Stimulated activated CD8-positive, alpha-beta memory T cell treated with anti-CD3 and anti-CD28 coated beads, Interleukin-7, amount 100 ng/mL, for 4 hours (primary cell): ENCODE measurements around the gene SPG7.
"Not testable (repeated sequence)": the region's sequence is repeated elsewhere in the genome, so short reads cannot be mapped to it uniquely, and the experiment has no call there.

Experiments used
- DNase-seq, 2 donors: peaks; one replicate each; pipeline ENCODE4 v3.0.0-alpha.2; 2020; ENCODE audit warnings: low read depth in 2 of 2

Gene SPG7

GRCh38 chr16:89581045-89581695 is 73.0 kb downstream of the SPG7 start:
- DNase-seq, result no peak

DNA sequence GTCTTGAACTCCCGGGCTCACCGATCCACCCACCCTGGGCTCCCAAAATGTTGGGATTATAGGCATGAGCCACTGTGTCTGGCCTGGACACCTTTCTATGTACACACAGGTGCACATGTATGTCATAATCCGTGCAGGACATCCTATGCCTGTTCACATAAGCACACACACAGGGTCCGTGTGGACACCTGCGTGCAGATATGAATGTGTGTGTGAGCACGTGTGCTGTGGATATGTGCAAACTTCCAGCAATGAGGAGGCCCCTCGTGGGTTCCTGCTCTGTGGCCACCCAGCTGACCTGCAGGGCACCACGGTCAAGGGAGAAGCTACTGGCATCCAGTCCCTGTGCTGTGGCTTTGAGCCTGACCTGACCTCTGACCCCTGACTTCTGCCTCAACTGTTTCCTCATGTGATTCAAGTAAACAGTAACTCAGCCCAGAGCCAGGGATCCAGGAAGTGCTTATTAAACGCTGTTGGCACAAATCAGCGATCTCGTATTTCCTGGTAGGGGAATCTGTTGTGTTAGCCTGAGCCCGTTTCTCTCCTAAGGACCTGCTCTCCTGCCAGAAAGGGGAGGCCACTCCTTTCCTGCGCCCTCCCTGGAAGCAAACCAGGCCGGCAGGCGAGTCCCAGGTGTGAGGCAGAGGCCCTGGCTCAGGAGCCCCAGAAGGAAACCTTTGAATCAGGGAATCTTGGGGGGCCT is 73.8 kb downstream of the SPG7 start:
- no peak for DNase-seq

- DNase-seq, result no peak
Measured at GRCh38 chr16:89582614-89583196, 74.5 kb downstream of the SPG7 start.

GRCh38 chr16:89583197-89583894 is 75.1 kb downstream of the SPG7 start:
- no peak for DNase-seq

- no peak for DNase-seq
Measured at GRCh38 chr16:89583895-89584644, 75.9 kb downstream of the SPG7 start.

DNA sequence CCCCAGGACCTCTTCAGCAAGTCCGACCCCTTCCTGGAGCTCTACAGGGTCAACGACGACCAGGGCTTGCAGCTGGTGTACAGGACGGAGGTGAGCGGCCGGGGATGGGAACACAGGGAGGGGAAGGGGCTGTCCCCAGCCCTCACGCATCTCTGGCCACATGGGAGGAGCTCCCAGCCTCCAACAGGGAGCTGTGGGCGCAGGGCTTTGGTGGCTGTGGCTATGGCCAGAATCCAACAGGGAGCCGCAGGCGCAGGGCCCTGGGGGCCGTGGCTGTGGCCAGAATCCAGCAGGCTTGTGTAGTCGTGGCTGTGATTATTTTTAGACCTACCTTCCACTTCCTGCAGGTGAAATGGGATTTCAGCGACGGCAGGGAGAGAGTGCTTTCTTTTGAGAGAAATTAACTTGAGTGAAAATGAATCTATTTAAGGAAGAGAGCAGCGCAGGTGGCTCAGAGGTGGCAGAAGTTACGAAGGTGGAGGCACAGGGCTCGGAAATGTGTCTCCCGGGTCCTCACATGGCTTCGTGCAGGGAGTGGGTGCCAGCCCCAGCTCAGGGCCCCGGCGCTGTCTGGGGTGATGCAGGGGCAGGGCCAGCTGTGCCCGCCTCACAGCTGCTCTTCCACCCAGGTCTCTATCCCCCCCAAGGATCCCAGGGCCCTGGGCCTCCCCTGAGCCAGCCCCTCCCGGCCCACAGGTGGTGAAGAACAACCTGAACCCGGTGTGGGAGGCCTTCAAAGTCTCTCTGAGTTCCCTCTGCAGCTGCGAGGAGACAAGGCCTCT is 76.8 kb downstream of the SPG7 start:
- DNase-seq, result no peak

DNA sequence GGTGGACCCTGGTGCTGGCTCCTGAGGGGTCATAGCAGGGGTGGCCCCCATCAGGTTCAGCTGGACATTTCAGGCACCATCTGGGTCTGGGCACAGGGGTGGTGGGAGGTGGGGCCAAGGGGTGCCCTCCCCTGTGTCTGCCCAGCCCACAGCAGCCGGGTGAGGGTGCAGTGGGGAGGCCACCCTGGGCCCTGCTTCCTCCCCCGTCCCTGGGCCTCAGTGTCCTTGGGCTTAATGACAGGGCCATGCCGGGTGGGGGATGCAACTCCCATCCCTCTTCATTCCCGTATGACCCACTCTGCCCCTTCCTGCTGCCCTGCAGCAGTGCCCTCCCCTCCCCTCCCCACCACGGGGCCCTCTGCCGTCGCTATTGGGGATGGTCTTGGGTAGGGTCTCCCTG is 78.0 kb downstream of the SPG7 start:
- DNase-seq, result no peak

GRCh38 chr16:89586853-89587252 is 78.7 kb downstream of the SPG7 start:
- no peak for DNase-seq

DNA sequence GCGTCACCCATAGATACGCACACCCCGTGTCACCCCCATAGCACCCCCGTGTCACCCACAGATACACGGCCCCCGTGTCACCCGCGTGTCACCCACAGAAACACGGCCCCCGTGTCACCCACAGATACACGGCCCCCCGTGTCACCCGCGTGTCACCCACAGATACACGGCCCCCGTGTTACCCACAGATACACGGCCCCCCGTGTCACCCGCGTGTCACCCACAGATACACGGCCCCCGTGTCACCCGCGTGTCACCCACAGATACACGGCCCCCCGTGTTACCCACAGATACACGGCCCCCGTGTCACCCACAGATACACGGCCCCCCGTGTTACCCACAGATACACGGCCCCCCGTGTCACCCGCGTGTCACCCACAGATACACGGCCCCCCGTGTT is 79.5 kb downstream of the SPG7 start:
- DNase-seq, result not testable (repeated sequence)

GRCh38 chr16:89588413-89589109 is 80.4 kb downstream of the SPG7 start:
- no peak for DNase-seq

DNA sequence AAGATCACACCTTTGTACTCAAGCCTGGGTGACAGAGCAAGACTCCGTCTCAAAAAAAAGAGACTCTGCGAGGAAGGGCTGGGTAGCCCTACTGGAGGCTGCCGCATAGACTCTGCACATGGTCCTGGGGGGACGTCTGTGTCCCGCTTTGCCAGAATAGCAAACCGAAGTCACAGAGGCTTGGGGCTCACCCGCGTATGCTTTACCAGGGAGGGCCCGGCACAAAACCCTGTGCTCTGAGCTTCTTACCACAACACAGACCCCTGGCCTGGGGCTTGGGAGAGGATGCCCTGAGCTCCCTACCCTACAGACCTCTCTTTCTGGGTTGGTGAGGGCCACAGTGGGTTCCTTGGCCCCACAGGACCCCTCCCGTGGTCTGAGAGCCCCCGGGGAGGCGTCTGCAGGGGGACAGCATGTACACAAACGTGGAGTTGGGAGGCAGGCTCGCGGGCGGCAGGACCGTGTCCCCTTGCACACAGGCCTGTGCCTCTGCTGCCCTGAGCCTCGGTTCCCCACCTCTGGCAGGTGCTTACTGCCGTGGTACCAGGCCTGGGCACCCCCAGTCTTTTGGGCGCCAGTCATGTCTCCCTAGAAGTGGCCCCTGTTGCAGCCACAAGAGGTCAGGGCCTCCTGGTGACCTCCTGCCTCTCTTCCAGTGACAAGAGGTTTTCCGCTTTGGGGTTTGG is 81.2 kb downstream of the SPG7 start:
- DNase-seq, result no peak

- peak in 1 of 2 donors; percentile 21 for DNase-seq
Measured at GRCh38 chr16:89593841-89594240, 85.6 kb downstream of the SPG7 start.

DNA sequence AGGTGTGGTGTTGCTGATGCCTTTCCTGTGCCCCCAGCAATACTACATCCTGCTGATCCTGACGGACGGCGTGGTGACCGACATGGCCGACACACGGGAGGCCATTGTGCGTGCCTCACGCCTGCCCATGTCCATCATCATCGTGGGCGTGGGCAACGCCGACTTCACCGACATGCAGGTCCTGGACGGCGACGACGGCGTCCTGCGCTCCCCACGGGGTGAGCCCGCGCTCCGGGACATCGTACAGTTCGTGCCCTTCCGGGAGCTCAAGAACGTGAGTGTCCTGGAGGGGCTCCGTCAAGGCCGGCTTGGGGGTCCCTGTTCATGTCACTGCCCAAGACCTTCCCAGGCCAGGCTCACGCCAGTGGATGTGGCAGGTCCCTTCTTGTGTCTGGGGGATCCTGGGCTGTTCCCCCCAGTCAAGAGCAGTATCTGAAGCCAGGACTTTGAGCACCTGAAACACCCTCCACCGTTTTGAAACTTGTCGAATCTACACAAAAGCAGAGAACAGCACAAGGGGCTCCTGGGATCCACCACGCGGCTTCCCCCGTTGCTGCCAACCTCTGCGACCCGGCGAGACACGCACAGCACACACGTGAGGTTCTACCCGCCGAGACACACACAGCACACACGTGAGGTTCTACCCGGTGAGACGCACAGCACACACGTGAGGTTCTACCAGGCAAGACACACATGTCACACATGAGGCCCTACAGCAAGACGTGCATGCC is 87.3 kb downstream of the SPG7 start:
- no peak for DNase-seq

DNA sequence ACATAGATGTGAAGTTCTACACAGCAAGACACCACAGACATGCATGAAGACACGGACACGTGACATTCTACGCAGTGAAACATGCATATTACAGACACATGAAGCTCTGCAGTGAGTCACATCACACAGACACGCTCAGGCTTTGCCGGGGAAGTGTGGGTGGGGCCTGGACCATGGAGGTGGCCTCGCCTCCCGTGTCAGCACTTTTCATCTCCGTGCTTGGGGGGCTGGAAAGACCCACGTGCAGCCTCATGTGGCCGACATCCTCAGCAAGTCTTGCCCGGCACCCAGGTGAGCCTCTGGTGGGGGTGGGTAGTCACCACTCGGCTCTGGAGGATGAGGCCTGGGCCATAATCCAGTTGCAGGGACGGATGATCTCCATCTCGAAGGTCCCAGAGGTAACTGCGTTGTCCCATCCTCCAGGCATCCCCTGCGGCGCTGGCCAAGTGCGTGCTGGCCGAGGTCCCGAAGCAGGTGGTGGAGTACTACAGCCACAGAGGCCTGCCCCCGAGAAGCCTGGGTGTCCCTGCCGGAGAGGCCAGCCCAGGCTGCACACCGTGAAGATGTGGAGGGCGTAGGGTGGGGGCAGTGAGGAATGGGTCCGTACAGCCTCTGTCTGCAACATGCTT is 88.0 kb downstream of the SPG7 start:
- no peak for DNase-seq

GRCh38 chr16:89596957-89597649 is 88.9 kb downstream of the SPG7 start:
- no peak for DNase-seq

DNA sequence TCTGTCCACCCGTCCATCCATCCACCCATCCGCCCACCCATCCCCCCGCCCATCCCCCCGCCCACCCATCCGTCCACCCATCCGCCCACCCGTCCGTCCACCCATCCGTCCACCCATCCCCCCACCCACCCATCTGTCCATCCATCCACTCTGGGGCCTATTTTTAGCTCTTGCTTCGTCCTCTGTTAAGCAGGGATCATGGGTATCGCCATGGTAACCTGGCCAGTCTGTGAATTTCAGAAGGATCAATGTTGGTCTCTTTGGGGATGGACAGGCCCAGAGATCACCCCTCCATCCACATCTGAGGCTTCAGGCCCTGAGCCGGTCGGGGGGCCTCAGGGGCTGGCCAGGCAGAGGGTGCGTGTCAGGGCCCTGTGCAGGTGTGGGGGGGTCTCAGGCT is 90.0 kb downstream of the SPG7 start:
- no peak for DNase-seq

GRCh38 chr16:89599451-89599858 is 91.3 kb downstream of the SPG7 start:
- DNase-seq, result peak in 1 of 2 donors; percentile 27

DNA sequence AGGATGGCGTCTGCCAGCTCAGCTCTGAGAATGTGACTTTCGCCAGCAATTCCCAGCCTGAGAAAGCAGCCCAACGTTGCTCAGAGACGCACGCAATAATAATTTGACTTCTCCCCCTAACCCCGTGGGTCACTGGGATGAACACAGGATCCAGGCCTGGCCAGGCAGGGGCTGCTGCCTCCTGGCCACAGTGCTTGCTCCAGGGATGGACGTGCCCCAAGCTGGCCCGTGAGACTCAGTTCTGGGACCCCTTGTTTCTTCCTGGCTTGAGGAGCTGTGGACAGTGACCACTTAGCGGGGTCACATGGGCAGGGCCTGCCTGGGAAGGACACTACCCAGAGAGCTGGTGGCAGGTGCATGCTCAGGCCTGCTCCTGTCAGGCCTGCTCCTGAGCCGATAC is 91.7 kb downstream of the SPG7 start:
- no peak for DNase-seq
